ENCODE data around the gene NELL2. TPM values are rescaled to one million over a fixed set of nuclear protein-coding genes. Genes with fewer than 3 reads are reported as not detected.

NELL2 gene
- total RNA-seq, 2 experiments from 2014 or later: 99.7 to 106 TPM

DNA sequence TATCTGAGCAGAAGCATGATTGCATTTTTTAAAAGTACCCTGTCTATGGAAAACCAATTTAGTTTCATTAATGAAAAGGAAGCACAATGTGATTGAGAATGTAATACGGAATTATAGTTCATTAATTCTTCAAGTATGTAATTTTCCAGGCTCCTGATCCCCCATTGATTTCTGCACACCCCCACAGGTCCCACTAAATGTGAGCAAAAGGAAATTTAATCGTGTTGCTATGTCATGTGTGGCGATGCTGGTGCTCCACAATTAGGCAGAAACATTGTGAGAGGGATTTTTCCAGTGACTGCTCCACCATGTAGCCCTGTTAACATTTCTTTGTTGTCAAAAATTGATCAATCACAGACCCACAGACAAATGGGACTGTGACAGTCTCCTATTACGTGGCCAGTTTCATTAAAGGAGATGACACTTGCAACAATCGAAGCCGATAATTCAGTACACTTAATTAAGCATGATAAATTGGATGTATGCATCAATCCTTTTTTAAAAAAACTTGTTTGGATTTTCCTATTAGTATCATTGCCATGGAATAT lies 306.0 kb downstream of the NELL2 start:
- ATAC-seq (no peak), DNase-seq (no peak)
- Mint-ChIP-seq H3K27ac (no peak overlapping the region), H3K36me3 (ENCODE audit: low read depth) (peaks cover 17% of the 10 kb centered on the region), H3K27me3 (no peaks in the 10 kb centered on the region), H3K4me1 (ENCODE audit: low read depth) (peaks cover 21% of the 10 kb centered on the region), H3K9me3 (peaks cover 2% of the 10 kb centered on the region), H3K4me3 (no peak overlapping the region)
- intact Hi-C loops (cut with micrococcal nuclease): no loop called here
- no peak for TF ChIP-seq CTCF (IDR thresholded peaks at IDR 0.05)
- ChIA-PET CTCF (no interaction called here), POLR2A (no interaction called here)

DNA sequence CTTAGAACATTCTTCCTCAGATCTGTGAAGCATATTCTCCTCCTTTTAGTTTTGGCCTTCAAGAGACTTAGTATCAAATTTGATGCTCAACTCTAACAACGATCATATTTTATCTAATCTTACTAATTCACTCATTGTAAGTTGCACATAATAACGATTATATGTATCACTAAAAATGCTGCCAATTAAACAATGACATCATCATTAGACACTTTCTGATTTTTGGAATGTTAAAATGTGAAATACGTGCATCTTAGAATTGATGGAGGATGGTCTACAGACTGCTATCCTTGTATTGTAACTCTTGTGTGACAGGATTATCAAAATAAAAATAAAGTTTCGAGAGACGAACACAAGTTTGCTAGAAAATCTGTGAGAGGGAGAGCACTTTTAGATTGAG lies 311.0 kb downstream of the NELL2 start:
- Mint-ChIP-seq H3K9me3 (peaks cover 4% of the 10 kb centered on the region), H3K36me3 (ENCODE audit: low read depth) (peaks cover 18% of the 10 kb centered on the region), H3K4me1 (ENCODE audit: low read depth) (peaks cover 24% of the 10 kb centered on the region), H3K4me3 (no peak overlapping the region), H3K27ac (no peak overlapping the region), H3K27me3 (no peaks in the 10 kb centered on the region)
- intact Hi-C loops (cut with micrococcal nuclease): no loop called here
- ChIA-PET CTCF (no interaction called here), POLR2A (no interaction called here)
- ATAC-seq (no peak), DNase-seq (no peak)
- no peak for TF ChIP-seq CTCF (IDR thresholded peaks at IDR 0.05)

DNA sequence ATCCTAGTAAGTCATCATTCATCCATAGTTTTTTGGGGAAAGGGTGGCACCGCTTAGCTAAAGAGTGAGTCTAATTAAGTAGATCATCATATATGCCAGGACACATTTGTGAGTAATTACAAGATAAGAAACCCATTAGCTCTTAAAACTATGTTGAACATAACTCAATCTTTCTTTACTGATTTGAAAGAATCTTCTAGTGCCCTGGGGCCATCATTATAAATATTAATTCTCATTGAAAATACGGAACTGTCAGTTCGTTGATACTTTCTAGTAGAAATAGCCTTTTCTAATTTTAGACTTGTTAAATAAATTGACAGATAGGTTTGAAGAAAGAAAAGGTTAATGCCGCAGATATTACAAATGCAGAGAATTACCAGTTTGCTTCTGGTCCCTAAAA lies 312.6 kb downstream of the NELL2 start:
- no peak for TF ChIP-seq CTCF (IDR thresholded peaks at IDR 0.05)
- peaks cover 4% of the 10 kb centered on the region for H3K9me3 Mint-ChIP-seq
- DNase-seq (no peak), ATAC-seq (no peak)
- ChIA-PET POLR2A (interaction anchor here (0.7 kb wide), 1 partner anchor 755 kb away, joined by 3 read pairs; no protein-coding TSS in a partner anchor), CTCF (interaction anchor here (0.7 kb wide), 1 partner anchor 55 kb away, joined by 3 read pairs; no protein-coding TSS in a partner anchor)
- H3K36me3 Mint-ChIP-seq (ENCODE audit: low read depth): peaks cover 22% of the 10 kb centered on the region
- intact Hi-C loops (cut with micrococcal nuclease): no loop called here
- peaks cover 21% of the 10 kb centered on the region for H3K4me1 Mint-ChIP-seq (ENCODE audit: low read depth)
- H3K27ac Mint-ChIP-seq: no peak overlapping the region
- no peak overlapping the region for H3K4me3 Mint-ChIP-seq
- H3K27me3 Mint-ChIP-seq: no peaks in the 10 kb centered on the region

DNA sequence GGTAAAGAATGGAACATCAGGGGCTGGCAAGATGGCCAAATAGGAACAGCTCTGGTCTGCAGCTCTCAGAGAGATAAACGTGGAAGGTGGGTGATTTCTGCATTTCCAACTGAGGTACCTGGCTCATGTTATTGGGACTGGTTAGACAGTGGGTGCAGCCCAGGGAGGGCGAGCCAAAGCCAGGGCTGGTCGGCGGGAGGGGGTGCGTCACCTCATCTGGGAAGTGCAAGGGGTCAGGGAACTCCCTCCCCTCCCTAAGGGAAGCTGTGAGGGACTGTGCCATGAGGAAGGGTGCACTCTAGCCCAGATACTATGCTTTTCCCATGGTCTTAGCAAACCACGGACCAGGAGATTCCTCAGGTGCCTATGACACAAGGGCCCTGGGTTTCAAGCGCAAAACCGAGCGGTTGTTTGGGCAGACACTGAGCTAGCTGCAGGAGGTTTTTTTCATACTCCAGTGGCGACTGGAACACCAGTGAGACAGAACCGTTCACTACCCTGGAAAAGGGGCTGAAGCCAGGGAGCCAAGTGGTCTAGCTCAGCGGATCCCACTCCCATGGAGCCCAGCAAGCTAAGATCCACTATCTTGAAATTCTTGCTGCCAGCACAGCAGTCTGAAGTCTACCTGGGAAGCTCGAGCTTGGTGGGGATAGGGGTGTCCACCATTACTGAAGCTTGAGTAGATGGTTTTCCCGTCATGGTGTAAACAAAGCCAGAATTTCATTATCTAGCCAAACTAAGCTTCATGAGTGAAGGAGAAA lies 317.6 kb downstream of the NELL2 start:
- H3K4me1 Mint-ChIP-seq (ENCODE audit: low read depth): peaks cover 28% of the 10 kb centered on the region

More for the DNA sequence above, 317.6 kb downstream of the NELL2 start:
- no peak for DNase-seq
- intact Hi-C loops (cut with micrococcal nuclease): no loop called here
- H3K9me3 Mint-ChIP-seq: peaks cover 2% of the 10 kb centered on the region
- H3K27ac Mint-ChIP-seq: no peak overlapping the region
- ATAC-seq: no peak
- H3K4me3 Mint-ChIP-seq: no peak overlapping the region
- ChIA-PET CTCF (interaction anchor here (1.5 kb wide), 1 partner anchor 14 kb away, joined by 4 read pairs; no protein-coding TSS in a partner anchor), POLR2A (no interaction called here)
- no peaks in the 10 kb centered on the region for H3K27me3 Mint-ChIP-seq
- peaks cover 46% of the 10 kb centered on the region for H3K36me3 Mint-ChIP-seq (ENCODE audit: low read depth)
- TF ChIP-seq CTCF (IDR thresholded peaks at IDR 0.05): no peak

Measured in activated CD8-positive, alpha-beta T cell treated with anti-CD3 and anti-CD28 coated beads for 36 hours (primary cell).